ENCODE data around the gene CST7. TPM values are rescaled to one million over a fixed set of nuclear protein-coding genes. Genes with fewer than 3 reads are reported as not detected.

Gene CST7
- total RNA-seq, 1 experiment from 2014 or later, result 1.0 TPM

GRCh38 chr20:24963672-24964505 lies 14.8 kb downstream of the CST7 start:
- no peak for DNase-seq (ENCODE audit: low read depth)

- DNase-seq (ENCODE audit: low read depth), result no peak
Observed at GRCh38 chr20:24964506-24964840, 15.4 kb downstream of the CST7 start.

GRCh38 chr20:24965065-24965919 lies 16.2 kb downstream of the CST7 start:
- DNase-seq (ENCODE audit: low read depth), result no peak

GRCh38 chr20:24966317-24967012 lies 17.4 kb downstream of the CST7 start:
- DNase-seq (ENCODE audit: low read depth), result no peak

- DNase-seq (ENCODE audit: low read depth), result no peak
Observed at GRCh38 chr20:24968278-24968800, 19.3 kb downstream of the CST7 start.

GRCh38 chr20:24969186-24970029 lies 20.3 kb downstream of the CST7 start:
- DNase-seq (ENCODE audit: low read depth), result no peak

GRCh38 chr20:24970030-24970553 lies 21.0 kb downstream of the CST7 start:
- DNase-seq (ENCODE audit: low read depth), result no peak

- DNase-seq (ENCODE audit: low read depth), result no peak
Observed at GRCh38 chr20:24970754-24971153, 21.7 kb downstream of the CST7 start.

- DNase-seq (ENCODE audit: low read depth), result no peak
Observed at GRCh38 chr20:24971376-24972101, 22.5 kb downstream of the CST7 start.

GRCh38 chr20:24972341-24972740 lies 23.3 kb downstream of the CST7 start:
- no peak for DNase-seq (ENCODE audit: low read depth)

GRCh38 chr20:24977336-24977735 lies 28.3 kb downstream of the CST7 start:
- no peak for DNase-seq (ENCODE audit: low read depth)

- no peak for DNase-seq (ENCODE audit: low read depth)
Observed at GRCh38 chr20:24977797-24978196, 28.7 kb downstream of the CST7 start.

- DNase-seq (ENCODE audit: low read depth), result no peak
Observed at GRCh38 chr20:24978513-24978912, 29.4 kb downstream of the CST7 start.

- no peak for DNase-seq (ENCODE audit: low read depth)
Observed at GRCh38 chr20:24979036-24979960, 30.2 kb downstream of the CST7 start.

GRCh38 chr20:24980291-24981053 lies 31.4 kb downstream of the CST7 start:
- no peak for DNase-seq (ENCODE audit: low read depth)

- DNase-seq (ENCODE audit: low read depth), result no peak
Observed at GRCh38 chr20:24981282-24981681, 32.2 kb downstream of the CST7 start.

GRCh38 chr20:24981790-24982189 lies 32.7 kb downstream of the CST7 start:
- no peak for DNase-seq (ENCODE audit: low read depth)

GRCh38 chr20:24983896-24984295 lies 34.8 kb downstream of the CST7 start:
- DNase-seq (ENCODE audit: low read depth), result no peak
